Measurements from ENCODE around the gene DIP2A.

The DIP2A gene

GRCh38 chr21:46492851-46493250, 34.2 kb downstream of the DIP2A start:
- Histone ChIP-seq H4K20me1 (ENCODE audit: insufficient read depth, low read length) (peaks cover 4% of the 10 kb centered on the region; the same call in 1 of the 2 replicates), H3K4me3 (ENCODE audit: low read depth in 1 of 2, low read length in 2 of 2) (no peak overlapping the region)
- ATAC-seq (ENCODE audit: insufficient read depth, low read depth) = no peak

DNA sequence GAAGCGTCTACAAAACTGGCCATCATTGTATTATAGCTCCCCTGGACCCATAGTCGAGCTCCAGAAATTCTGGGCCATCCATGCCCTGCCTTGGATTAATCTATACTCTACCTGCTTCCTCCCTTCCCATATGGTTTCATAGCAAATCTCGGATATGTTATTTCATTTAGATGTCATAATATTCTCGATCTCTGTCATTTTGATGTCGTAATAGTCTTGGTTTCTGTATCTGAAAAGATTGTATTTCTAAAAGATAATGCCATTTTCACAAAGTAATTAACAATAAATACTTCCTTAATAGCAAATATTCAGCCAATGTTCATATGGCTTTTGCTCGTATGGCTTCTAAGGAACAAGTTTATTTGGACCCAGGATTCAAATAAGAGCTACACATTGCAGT, 35.1 kb downstream of the DIP2A start:
- H3K9ac ChIP-seq (ENCODE audit: low read depth, low read length) = no peak overlapping the region
- H3K27me3 ChIP-seq (ENCODE audit: insufficient read depth, low read length, poor library complexity) = no peaks in the 10 kb centered on the region
- H2AFZ ChIP-seq (ENCODE audit: low read depth, low read length) = no peak overlapping the region
- no peaks in the 10 kb centered on the region for H3K4me1 ChIP-seq (ENCODE audit: insufficient read depth, low read length)
- DNase-seq (no peak), ATAC-seq (ENCODE audit: insufficient read depth, low read depth) (no peak)
- H3K36me3 ChIP-seq (ENCODE audit: insufficient read depth, low read length) = peaks cover 83% of the 10 kb centered on the region
- H3K4me2 ChIP-seq (ENCODE audit: insufficient read depth, low read length) = no peak overlapping the region
- H3K4me3 ChIP-seq (ENCODE audit: low read depth in 1 of 2, low read length in 2 of 2) = no peak overlapping the region
- H3K9me3 ChIP-seq (ENCODE audit: insufficient read depth, low read length, severe bottlenecking) = no peaks in the 10 kb centered on the region
- H4K20me1 ChIP-seq (ENCODE audit: insufficient read depth, low read length) = peaks cover 8% of the 10 kb centered on the region
- TF ChIP-seq EZH2 (IDR thresholded peaks at IDR 0.05; ENCODE audit: borderline replicate concordance, low read depth, low read length, severe bottlenecking) (no peak), CTCF (IDR thresholded peaks at IDR 0.05; ENCODE audit: borderline replicate concordance, extremely low read depth, low read length, poor library complexity, severe bottlenecking) (no peak)
- no peaks in the 10 kb centered on the region for H3K79me2 ChIP-seq (ENCODE audit: insufficient read depth, low read length)
- H3K27ac ChIP-seq (ENCODE audit: low read length) = no peak overlapping the region

More at GRCh38 chr21:46492851-46493250, 34.2 kb downstream of the DIP2A start:
- Histone ChIP-seq H3K36me3 (ENCODE audit: insufficient read depth, low read length) (peaks cover 74% of the 10 kb centered on the region), H3K9ac (ENCODE audit: low read depth, low read length) (no peak overlapping the region), H3K4me1 (ENCODE audit: insufficient read depth, low read length) (no peaks in the 10 kb centered on the region), H3K4me2 (ENCODE audit: insufficient read depth, low read length) (no peak overlapping the region), H3K27me3 (ENCODE audit: insufficient read depth, low read length, poor library complexity) (no peaks in the 10 kb centered on the region), H3K27ac (ENCODE audit: low read length) (no peak overlapping the region), H3K79me2 (ENCODE audit: insufficient read depth, low read length) (no peaks in the 10 kb centered on the region), H3K9me3 (ENCODE audit: insufficient read depth, low read length, severe bottlenecking) (no peaks in the 10 kb centered on the region), H2AFZ (ENCODE audit: low read depth, low read length) (no peak overlapping the region)
- no peak for TF ChIP-seq EZH2 (IDR thresholded peaks at IDR 0.05; ENCODE audit: borderline replicate concordance, low read depth, low read length, severe bottlenecking)
- DNase-seq = no peak

GRCh38 chr21:46498335-46499050, 39.8 kb downstream of the DIP2A start:
- TF ChIP-seq EZH2 (IDR thresholded peaks at IDR 0.05; ENCODE audit: borderline replicate concordance, low read depth, low read length, severe bottlenecking) = no peak
- Histone ChIP-seq H2AFZ (ENCODE audit: low read depth, low read length) (no peak overlapping the region), H3K27me3 (ENCODE audit: insufficient read depth, low read length, poor library complexity) (no peaks in the 10 kb centered on the region), H3K9ac (ENCODE audit: low read depth, low read length) (no peak overlapping the region), H3K27ac (ENCODE audit: low read length) (no peak overlapping the region), H3K4me2 (ENCODE audit: insufficient read depth, low read length) (no peak overlapping the region), H3K9me3 (ENCODE audit: insufficient read depth, low read length, severe bottlenecking) (no peaks in the 10 kb centered on the region), H4K20me1 (ENCODE audit: insufficient read depth, low read length) (peaks cover 4% of the 10 kb centered on the region; the same call in 1 of the 2 replicates), H3K36me3 (ENCODE audit: insufficient read depth, low read length) (peaks cover 76% of the 10 kb centered on the region), H3K4me3 (ENCODE audit: low read depth in 1 of 2, low read length in 2 of 2) (no peak overlapping the region), H3K79me2 (ENCODE audit: insufficient read depth, low read length) (no peaks in the 10 kb centered on the region), H3K4me1 (ENCODE audit: insufficient read depth, low read length) (no peaks in the 10 kb centered on the region)
- DNase-seq (no peak), ATAC-seq (ENCODE audit: insufficient read depth, low read depth) (no peak)

- peaks cover 4% of the 10 kb centered on the region; the same call in 1 of the 2 replicates for H4K20me1 ChIP-seq (ENCODE audit: insufficient read depth, low read length)
- no peaks in the 10 kb centered on the region for H3K4me1 ChIP-seq (ENCODE audit: insufficient read depth, low read length)
- peak overlapping the region; percentile 3 for H3K27ac ChIP-seq (ENCODE audit: low read length)
- H3K36me3 ChIP-seq (ENCODE audit: insufficient read depth, low read length) = peaks cover 78% of the 10 kb centered on the region
- no peak overlapping the region for H3K4me2 ChIP-seq (ENCODE audit: insufficient read depth, low read length)
- no peaks in the 10 kb centered on the region for H3K27me3 ChIP-seq (ENCODE audit: insufficient read depth, low read length, poor library complexity)
- no peak for TF ChIP-seq EZH2 (IDR thresholded peaks at IDR 0.05; ENCODE audit: borderline replicate concordance, low read depth, low read length, severe bottlenecking)
- no peak for TF ChIP-seq CTCF (IDR thresholded peaks at IDR 0.05; ENCODE audit: borderline replicate concordance, extremely low read depth, low read length, poor library complexity, severe bottlenecking)
- no peak overlapping the region for H3K9ac ChIP-seq (ENCODE audit: low read depth, low read length)
- DNase-seq (no peak), ATAC-seq (ENCODE audit: insufficient read depth, low read depth) (no peak)
- H2AFZ ChIP-seq (ENCODE audit: low read depth, low read length) = no peak overlapping the region
- no peaks in the 10 kb centered on the region for H3K79me2 ChIP-seq (ENCODE audit: insufficient read depth, low read length)
- H3K9me3 ChIP-seq (ENCODE audit: insufficient read depth, low read length, severe bottlenecking) = no peaks in the 10 kb centered on the region
- no peak overlapping the region for H3K4me3 ChIP-seq (ENCODE audit: low read depth in 1 of 2, low read length in 2 of 2)
These were observed 41.7 kb downstream of the DIP2A start for GRCh38 chr21:46500224-46500861.

All from DND-41 (cell line).